ENCODE results near the gene E2F7.

E2F7 gene

DNA sequence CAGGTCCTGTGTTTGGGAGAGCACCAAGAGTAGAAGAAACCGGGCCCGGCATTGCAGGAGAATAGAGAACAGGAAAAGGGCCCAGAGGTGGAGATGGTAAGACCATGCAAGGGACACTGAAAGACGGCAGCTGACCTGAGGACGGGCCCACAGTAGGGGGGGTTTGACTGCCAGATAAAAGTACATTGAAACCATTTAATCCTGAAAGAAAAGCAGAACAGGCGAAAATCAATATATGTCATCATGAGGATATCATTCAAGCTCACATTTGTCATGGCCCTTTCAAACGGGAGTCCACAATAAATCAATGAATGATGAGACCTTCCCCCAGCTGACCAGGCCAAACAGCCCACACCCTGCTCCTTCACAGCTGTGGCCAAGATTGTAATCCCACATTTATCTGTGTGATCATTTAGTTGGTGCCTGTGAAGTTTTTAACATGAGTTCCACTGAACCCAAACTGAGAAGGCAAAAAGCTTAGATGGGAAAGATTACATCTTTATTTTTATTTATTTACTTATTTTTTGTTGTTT, 39.5 kb downstream of the E2F7 start:
- in situ Hi-C loops (cut with MboI; ENCODE audit: low sequenced_read_pairs): no loop called here

GRCh38 chr12:77023501-77023900, 41.9 kb downstream of the E2F7 start:
- in situ Hi-C loops (cut with MboI; ENCODE audit: low sequenced_read_pairs): no loop called here

- in situ Hi-C loops (cut with MboI; ENCODE audit: low sequenced_read_pairs): no loop called here
These were observed 45.4 kb downstream of the E2F7 start for GRCh38 chr12:77019920-77020319.

- in situ Hi-C loops (cut with MboI; ENCODE audit: low sequenced_read_pairs): no loop called here
These were observed 48.8 kb downstream of the E2F7 start for GRCh38 chr12:77016606-77017005.

DNA sequence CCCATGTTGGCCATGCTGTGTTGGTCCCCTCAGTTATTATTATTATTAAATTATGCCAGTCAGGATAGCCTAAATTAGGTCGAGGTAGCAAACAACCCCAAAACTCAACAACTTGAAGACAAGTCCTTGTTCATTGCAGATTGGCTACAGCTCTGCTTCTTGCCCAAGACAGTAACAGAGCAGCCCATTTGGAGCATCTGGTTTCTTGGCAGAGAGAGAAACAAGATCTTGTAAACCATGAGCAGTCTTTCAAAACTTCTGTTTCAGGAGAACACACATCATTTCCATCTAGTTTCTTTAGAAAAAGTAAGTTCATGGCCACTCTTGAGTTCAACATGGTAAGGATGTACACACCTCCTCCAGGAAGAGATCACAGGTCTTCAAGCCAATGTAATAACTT, 52.3 kb downstream of the E2F7 start:
- in situ Hi-C loops (cut with MboI; ENCODE audit: low sequenced_read_pairs): no loop called here

DNA sequence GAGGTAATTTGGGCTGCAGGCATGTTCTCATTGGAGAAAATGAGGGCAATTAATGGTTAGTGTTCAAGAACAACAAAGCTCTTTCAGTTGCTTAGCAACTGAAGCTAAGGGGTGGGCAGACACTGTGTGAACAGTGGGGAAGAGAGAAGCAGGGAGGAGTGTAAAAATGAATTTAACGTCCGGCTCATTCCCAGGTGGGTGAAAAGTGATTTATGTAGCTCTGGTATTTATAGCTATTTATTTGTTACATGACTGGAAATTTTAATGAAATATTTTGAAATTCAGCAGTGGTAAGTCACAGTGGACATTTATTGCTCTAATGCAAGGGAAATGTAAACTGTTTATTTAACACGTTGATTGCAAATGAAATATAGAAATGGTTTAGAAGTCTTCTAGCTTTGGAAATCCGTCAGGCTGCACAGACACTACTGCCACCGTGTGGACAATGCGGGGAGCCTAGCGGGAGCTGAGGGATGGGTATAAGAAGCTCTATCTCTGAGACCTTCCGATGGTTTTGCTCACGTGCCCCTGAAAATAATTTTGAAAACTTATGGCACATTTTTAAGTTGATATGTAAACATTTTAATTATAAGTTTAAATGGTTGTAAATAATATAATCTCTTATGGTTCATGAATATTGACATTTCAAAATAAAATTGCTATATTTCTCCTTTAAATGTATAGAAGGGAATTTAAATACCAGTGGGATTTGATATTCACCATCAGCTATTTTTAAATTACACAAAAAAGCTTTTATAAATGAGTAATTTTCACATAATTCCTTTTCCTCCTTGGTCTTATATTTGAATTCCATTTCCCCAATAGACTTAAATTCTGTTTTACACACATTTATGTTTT, 54.4 kb downstream of the E2F7 start:
- in situ Hi-C loops (cut with MboI; ENCODE audit: low sequenced_read_pairs): no loop called here

GRCh38 chr12:77007476-77007875, 57.9 kb downstream of the E2F7 start:
- in situ Hi-C loops (cut with MboI; ENCODE audit: low sequenced_read_pairs): no loop called here

GRCh38 chr12:77005611-77006098, 59.7 kb downstream of the E2F7 start:
- in situ Hi-C loops (cut with MboI; ENCODE audit: low sequenced_read_pairs): no loop called here

DNA sequence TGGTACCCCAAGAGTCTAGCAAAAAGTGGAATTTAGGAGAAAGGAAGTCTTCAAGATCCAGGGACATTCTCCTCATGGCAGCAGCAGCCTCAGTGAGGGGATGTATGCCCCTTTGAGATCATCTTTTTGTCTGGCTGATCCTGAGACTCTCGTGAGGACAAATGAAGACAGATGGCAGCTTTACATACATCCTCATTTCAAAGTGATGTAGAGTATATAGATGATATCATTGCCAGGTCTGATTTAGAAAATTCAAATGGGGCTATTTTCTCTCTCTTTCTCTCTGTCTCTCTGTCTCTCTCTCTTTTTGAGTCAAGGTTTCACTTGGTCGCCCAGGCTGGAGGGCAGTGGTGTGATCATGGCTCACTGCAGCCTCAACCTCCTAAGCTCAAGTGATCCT, 61.5 kb downstream of the E2F7 start:
- in situ Hi-C loops (cut with MboI; ENCODE audit: low sequenced_read_pairs): no loop called here

- in situ Hi-C loops (cut with MboI; ENCODE audit: low sequenced_read_pairs): no loop called here
These were observed 62.1 kb downstream of the E2F7 start for GRCh38 chr12:77003246-77003645.

GRCh38 chr12:77002382-77002781, 63.0 kb downstream of the E2F7 start:
- in situ Hi-C loops (cut with MboI; ENCODE audit: low sequenced_read_pairs): no loop called here

DNA sequence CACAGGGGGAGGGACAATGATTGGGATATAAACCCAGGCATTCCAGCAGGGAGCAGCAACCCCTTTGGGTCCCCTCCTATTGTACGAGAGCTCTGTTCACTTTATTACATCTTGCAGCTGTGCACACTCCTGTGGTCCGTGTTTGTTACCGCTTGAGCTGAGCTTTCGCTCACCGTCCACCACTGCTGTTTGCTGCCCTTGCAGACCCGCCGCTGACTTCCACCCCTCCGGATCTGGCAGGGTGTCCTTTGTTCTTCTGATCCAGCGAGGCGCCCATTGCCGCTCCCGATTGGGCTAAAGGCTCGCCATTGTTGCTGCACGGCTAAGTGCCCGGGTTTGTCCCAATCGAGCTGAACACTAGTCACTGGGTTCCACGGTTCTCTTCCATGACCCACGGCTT, 64.1 kb downstream of the E2F7 start:
- in situ Hi-C loops (cut with MboI; ENCODE audit: low sequenced_read_pairs): no loop called here

GRCh38 chr12:76998908-76999556, 66.3 kb downstream of the E2F7 start:
- in situ Hi-C loops (cut with MboI; ENCODE audit: low sequenced_read_pairs): no loop called here

DNA sequence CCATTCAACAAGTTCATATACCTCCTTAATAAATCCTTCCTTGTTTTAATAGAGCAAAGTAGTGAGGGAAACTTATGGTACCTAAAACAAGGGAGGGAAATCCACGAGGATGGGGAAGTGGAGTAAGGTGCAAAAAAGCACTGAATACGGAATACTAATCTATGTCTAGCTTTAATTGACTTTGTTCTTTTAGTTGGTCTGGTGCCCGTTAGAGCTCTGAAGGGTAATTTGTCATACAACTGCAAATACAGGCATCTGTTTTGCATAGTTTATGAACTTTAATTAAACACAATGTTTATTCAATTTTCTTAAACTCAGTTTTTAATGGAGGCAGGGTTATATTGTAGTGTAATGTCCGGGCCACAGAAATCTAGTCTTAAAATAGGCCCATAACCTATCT, 67.0 kb downstream of the E2F7 start:
- in situ Hi-C loops (cut with MboI; ENCODE audit: low sequenced_read_pairs): no loop called here

DNA sequence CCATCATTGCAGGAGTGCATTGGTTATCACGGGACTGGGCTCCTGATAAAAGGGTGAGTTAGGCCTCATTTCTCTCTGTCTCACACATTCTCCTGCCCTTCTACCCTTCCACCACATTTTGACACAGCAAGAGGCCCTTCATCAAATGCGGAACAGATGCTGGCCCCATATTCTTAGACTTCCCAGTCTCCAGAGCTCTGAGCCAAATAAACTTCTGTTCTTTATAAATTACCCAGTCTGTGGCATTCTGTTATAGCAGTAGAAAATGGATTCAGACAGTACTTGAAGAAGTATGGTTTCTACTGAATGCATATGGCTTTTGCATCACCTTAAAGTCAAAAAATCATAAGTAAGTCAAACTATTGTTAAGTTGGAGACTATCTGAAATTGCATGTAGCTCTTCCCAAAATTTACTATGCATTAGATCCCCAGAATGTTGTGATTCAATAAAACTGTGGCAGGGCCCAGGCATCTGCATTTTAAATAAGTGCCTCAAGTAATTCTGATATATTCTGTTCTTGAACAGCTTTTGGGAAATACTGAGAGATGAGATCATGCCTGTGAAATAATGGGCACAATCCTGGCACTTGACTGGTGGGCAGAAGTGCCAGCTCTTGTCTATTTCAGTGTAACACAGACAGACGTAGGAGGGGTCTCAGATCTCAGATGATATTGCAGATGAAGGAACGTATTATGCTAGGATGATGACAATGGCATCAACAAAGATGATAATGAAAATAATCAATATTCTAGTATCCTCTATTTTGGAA, 68.2 kb downstream of the E2F7 start:
- in situ Hi-C loops (cut with MboI; ENCODE audit: low sequenced_read_pairs): no loop called here

DNA sequence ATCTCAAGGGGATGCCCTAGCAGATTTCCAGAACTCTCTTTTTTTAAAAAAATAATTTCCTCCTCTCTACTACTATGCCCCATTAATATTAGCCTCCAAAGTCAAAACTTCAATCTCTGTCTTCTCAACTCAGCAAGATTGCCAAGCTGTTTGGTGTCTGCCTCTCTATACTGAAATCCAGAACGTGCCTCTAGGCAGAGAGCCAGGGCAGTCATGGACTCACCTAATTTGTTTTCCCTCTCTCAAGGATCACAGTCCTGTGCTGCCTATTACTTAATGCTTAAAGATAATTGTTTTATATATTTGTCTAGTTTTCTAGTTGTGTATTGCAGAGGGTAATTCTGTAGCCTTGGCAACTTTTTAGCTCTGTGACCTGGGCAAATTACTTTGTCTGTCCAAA, 74.7 kb downstream of the E2F7 start:
- in situ Hi-C loops (cut with MboI; ENCODE audit: low sequenced_read_pairs): no loop called here

DNA sequence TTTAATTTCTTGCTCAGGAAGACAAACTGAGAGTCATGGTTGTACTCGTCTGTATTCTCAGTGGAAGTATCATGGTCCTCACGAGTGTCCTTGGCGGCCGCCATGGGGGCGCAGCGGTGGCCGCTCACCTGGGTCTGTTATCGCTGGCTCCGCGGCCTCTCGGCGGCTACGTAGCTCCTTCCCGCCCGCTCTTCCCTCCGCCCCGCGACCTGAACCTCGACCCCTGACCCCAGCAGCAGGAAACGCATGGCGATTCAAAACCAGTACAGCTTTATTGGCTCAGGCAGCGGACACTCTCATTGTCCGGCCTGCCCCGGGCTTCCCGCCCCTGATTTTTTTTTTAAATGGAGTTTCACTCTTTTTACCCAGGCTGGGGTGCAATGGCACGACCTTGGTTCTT, 80.8 kb downstream of the E2F7 start:
- in situ Hi-C loops (cut with MboI; ENCODE audit: low sequenced_read_pairs): no loop called here

DNA sequence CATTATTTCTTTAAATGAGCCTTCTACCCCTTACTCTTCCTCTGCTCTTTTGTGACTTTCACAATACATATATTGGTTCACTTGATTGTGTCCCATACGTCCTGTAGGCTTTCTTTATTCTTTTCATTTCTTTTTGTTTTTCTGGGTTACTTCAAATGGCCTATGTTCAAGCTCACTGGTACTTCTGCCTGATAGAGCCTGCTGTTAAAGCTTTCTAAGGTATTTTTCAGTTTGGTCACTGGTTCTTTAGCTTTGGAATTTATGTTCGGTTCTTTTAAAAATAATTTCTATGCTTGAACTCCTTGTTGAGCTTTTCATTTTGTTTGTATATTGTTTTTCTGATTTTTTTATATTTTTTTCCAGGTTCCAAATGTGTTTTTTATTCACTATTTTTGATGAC, 81.9 kb downstream of the E2F7 start:
- in situ Hi-C loops (cut with MboI; ENCODE audit: low sequenced_read_pairs): no loop called here

GRCh38 chr12:76980196-76980595, 85.2 kb downstream of the E2F7 start:
- in situ Hi-C loops (cut with MboI; ENCODE audit: low sequenced_read_pairs): no loop called here

- in situ Hi-C loops (cut with MboI; ENCODE audit: low sequenced_read_pairs): no loop called here
These were observed 88.5 kb downstream of the E2F7 start for GRCh38 chr12:76976777-76977382.
